ENCODE data around the gene SERPINE1. TPM values are rescaled to one million over a fixed set of nuclear protein-coding genes. Genes with fewer than 3 reads are reported as not detected.

SERPINE1 gene
- total and polyA plus RNA-seq, 2 of the 8 experiments (the other 6 are each of a cell fraction or from before 2014, with no cell fraction given), result 3.7 to 5.6 TPM

DNA sequence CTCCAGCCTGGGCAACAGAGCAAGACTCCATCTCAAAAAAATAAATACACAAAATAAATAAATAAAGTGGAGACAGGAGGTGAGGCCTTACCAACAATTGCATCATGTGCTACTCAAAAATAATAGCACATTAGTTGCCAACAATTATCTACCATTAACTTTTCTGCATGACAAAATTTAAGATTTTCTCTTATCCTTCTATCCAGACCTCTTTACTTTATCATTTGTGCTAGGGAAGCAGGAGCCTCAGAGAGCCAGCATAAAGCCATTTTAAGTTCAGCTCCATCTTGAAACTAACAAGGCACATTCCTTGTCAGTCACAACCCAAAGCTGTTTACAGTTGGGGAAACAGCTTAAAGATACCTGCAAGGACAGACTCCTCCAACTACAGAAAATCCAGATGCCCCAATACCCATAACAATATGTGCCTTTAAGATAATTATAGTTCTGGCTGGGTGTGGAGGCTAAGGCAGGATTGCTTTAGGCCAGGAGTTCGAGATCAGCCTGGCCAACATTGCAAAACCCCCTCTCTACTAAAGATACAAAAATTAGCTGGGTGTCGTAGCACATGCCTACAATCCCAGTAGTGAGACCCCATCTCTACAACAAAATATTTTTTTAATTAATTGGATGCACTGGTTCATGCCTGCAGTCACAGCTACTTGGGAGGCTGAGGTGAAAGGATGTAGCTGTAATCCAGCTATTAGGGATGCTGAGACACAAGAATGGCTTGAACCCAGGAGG lies 25.2 kb downstream of the SERPINE1 start (continued):
- TF ChIP-seq SP2 (IDR thresholded peaks at IDR 0.05; ENCODE audit: low read length) (no peak), RAD21 (IDR thresholded peaks at IDR 0.05 in 1 of 2, conservative IDR thresholded peaks at IDR 0.05 in 1 of 2; ENCODE audit: low read depth in 2 of 2, low read length in 2 of 2) (no peak), BRCA1 (IDR thresholded peaks at IDR 0.05; ENCODE audit: low read depth, low read length) (no peak), GTF2F1 (IDR thresholded peaks at IDR 0.05; ENCODE audit: borderline replicate concordance, low read depth, low read length) (no peak), CHD7 (IDR thresholded peaks at IDR 0.05; ENCODE audit: insufficient replicate concordance, low read length) (no peak), SIX5 (IDR thresholded peaks at IDR 0.05; ENCODE audit: low read depth, low read length) (no peak), NANOG (IDR thresholded peaks at IDR 0.05; ENCODE audit: insufficient read depth, low read depth, low read length, poor library complexity, severe bottlenecking) (no peak), HDAC2 (IDR thresholded peaks at IDR 0.05; ENCODE audit: borderline replicate concordance in 1 of 2, low read depth in 2 of 2, low read length in 2 of 2) (no peak)

Data from H1 (cell line).